HCT116 (cell line): ENCODE results near the gene DHRS2. TPM values are rescaled to one million over a fixed set of nuclear protein-coding genes. Genes with fewer than 3 reads are reported as not detected.

Experiments used
- ATAC-seq: fragments of 200-7000 bp; cut with Tn5 transposase; 2 replicates; pipeline ENCODE4 v1.9.1; 2020; ENCODE audit warnings: mild to moderate bottlenecking, moderate library complexity
- BruUV-seq: library from RNA; stranded (reverse); fragments of 400-500 nt; replicated peaks from 2 replicates; lab custom pipeline; 2021; lab: Mats Ljungman, UMichigan
- CTCF ChIA-PET: fragments of 300-600 bp; sonication (Branson Sonifier 250); formaldehyde crosslinking; loops from one replicate; lab custom pipeline; 2021; ENCODE audit warnings: antibody characterized with exemption; lab: Charles Lee
- POLR2A ChIA-PET: fragments of 300-600, 350-600 bp; sonication (Branson Sonifier 250); formaldehyde crosslinking; loops from one replicate; lab custom pipeline; 2021; ENCODE audit warnings: antibody characterized with exemption; lab: Charles Lee
- RAD21 ChIA-PET, 2 experiments: fragments of 300-600 bp; sonication (Branson Sonifier 250); formaldehyde crosslinking; loops; one replicate each; lab custom pipeline; 2023; ENCODE audit warnings: low total read pairs in 2 of 2; ENCODE audit not compliant: uncharacterized antibody in 2 of 2, unreplicated experiment in 2 of 2, low non-redundant PET in 1 of 2; lab: Charles Lee
- DNase-seq: peaks from one replicate; pipeline ENCODE4 v3.0.0-alpha.2; 2010; ENCODE audit warnings: low read depth, low spot score
- H2AFZ ChIP-seq: fragments of 200-600 bp; shearing (Covaris generic), sonication (generic); 2 replicates; pipeline ENCODE4 v1.6.1; 2017; ENCODE audit warnings: low read depth, mixed run types, mixed read lengths, antibody characterized with exemption, low read length; ENCODE audit not compliant: poor library complexity, severe bottlenecking
- H3K27ac ChIP-seq: 2 replicates; pipeline ENCODE4 v1.5.1; 2012; ENCODE audit warnings: low read depth, low read length
- H3K27me3 ChIP-seq: fragments of 200-600 bp; sonication (generic); 2 replicates; pipeline ENCODE4 v1.6.1; 2016; ENCODE audit warnings: mixed run types, low read length, mixed read lengths; ENCODE audit not compliant: insufficient read depth
- H3K36me3 ChIP-seq, 2 experiments: fragments of 200-500 bp in 1 of 2; fragments of 200-600 bp in 1 of 2; sonication (Bioruptor generic) in 1 of 2; sonication (generic) in 1 of 2; 2 replicates each; pipeline versions ENCODE4 v1.5.1 to v1.6.1; 2014 to 2016; ENCODE audit warnings: low read length in 2 of 2, inconsistent platforms in 1 of 2, mixed read lengths in 1 of 2, mixed run types in 1 of 2; ENCODE audit not compliant: insufficient read depth in 2 of 2, control insufficient read depth in 1 of 2
- H3K4me1 ChIP-seq, 2 experiments: fragments of 200-600 bp in 1 of 2; sonication (generic) in 1 of 2; 2 replicates each; pipeline versions ENCODE4 v1.5.1 to v1.6.1; 2012 to 2017; ENCODE audit warnings: low read length in 2 of 2, inconsistent platforms in 1 of 2, mild to moderate bottlenecking in 1 of 2, mixed read lengths in 1 of 2, mixed run types in 1 of 2, moderate library complexity in 1 of 2; ENCODE audit not compliant: insufficient read depth in 2 of 2, control insufficient read depth in 1 of 2
- H3K4me2 ChIP-seq: fragments of 200-600 bp; sonication (generic); 2 replicates; pipeline ENCODE4 v1.6.1; 2017; ENCODE audit warnings: mixed run types, low read length, mixed read lengths
- H3K4me3 ChIP-seq, 2 experiments: fragments of 200-600 bp in 1 of 2; sonication (generic) in 1 of 2; replicated peaks in 1 of 2; 2 replicates each; pipeline ENCODE4 v1.5.1; 2011 to 2016; ENCODE audit warnings: low read length in 2 of 2, control low read depth in 1 of 2, low read depth in 1 of 2, mild to moderate bottlenecking in 1 of 2, mixed read lengths in 1 of 2, mixed run types in 1 of 2
- H3K79me2 ChIP-seq: fragments of 200-600 bp; sonication (generic); 2 replicates; pipeline ENCODE4 v1.6.1; 2017; ENCODE audit warnings: mild to moderate bottlenecking, mixed run types, low read length, moderate library complexity, mixed read lengths; ENCODE audit not compliant: insufficient read depth
- H3K9ac ChIP-seq: fragments of 200-600 bp; sonication (generic); 2 replicates; pipeline ENCODE4 v1.6.1; 2016; ENCODE audit warnings: low read length, mixed read lengths
- H3K9me2 ChIP-seq: fragments of 200-600 bp; sonication (generic), shearing (Covaris generic); 2 replicates; pipeline ENCODE4 v1.6.1; 2017; ENCODE audit warnings: mixed run types, mild to moderate bottlenecking, moderate library complexity; ENCODE audit not compliant: insufficient read depth
- H3K9me3 ChIP-seq, 2 experiments: fragments of 200-500 bp in 1 of 2; fragments of 200-600 bp in 1 of 2; sonication (Bioruptor generic) in 1 of 2; sonication (generic) in 1 of 2; 2 replicates each; pipeline ENCODE4 v1.6.1; 2014 to 2017; ENCODE audit warnings: low read length in 2 of 2, mixed read lengths in 2 of 2, inconsistent platforms in 1 of 2, low read depth in 1 of 2, mild to moderate bottlenecking in 1 of 2, mixed run types in 1 of 2, moderate library complexity in 1 of 2; ENCODE audit not compliant: control insufficient read depth in 1 of 2, insufficient read depth in 1 of 2
- H4K20me1 ChIP-seq: fragments of 200-600 bp; sonication (generic), shearing (Covaris generic); 2 replicates; pipeline ENCODE4 v1.6.1; 2017; ENCODE audit warnings: mixed run types, mild to moderate bottlenecking, moderate library complexity; ENCODE audit not compliant: insufficient read depth
- ATF3 ChIP-seq: IDR thresholded peaks from 2 replicates; pipeline ENCODE4 v1.6.1; 2012
- CBX3 ChIP-seq: IDR thresholded peaks from 2 replicates; pipeline ENCODE4 v1.6.1; 2012; ENCODE audit warnings: low read depth
- CEBPB ChIP-seq: IDR thresholded peaks from 2 replicates; pipeline ENCODE4 v1.6.1; 2012; ENCODE audit warnings: low read depth
- EGR1 ChIP-seq: IDR thresholded peaks from 2 replicates; pipeline ENCODE4 v1.6.1; 2012; ENCODE audit warnings: low read depth
- ELF1 ChIP-seq: IDR thresholded peaks from 2 replicates; pipeline ENCODE4 v1.6.1; 2012; ENCODE audit warnings: low read depth, borderline replicate concordance
- JUND ChIP-seq: IDR thresholded peaks from 2 replicates; pipeline ENCODE4 v1.6.1; 2012
- RAD21 ChIP-seq: IDR thresholded peaks from 2 replicates; pipeline ENCODE4 v1.6.1; 2012; ENCODE audit warnings: low read depth, mild to moderate bottlenecking
- SIN3A ChIP-seq: IDR thresholded peaks from 2 replicates; pipeline ENCODE4 v1.6.1; 2012; ENCODE audit warnings: low read depth
- SRF ChIP-seq: IDR thresholded peaks from 2 replicates; pipeline ENCODE4 v1.6.1; 2012; ENCODE audit warnings: low read depth
- YY1 ChIP-seq: IDR thresholded peaks from 2 replicates; pipeline ENCODE4 v1.6.1; 2011; ENCODE audit warnings: low read length, low read depth, moderate library complexity, mild to moderate bottlenecking; ENCODE audit not compliant: insufficient replicate concordance; ENCODE audit errors: extremely low read depth
- ZNF274 ChIP-seq: fragments of 200-500 bp; sonication (Bioruptor generic); IDR thresholded peaks from 2 replicates; pipeline ENCODE4 v1.6.1; 2014; ENCODE audit warnings: mild to moderate bottlenecking, low read depth, low read length, inconsistent platforms
- intact Hi-C: fragments of 100-400 bp; cut with micrococcal nuclease; formaldehyde crosslinking; loops from 2 replicates; pipeline ENCODE4 v1.10.0; 2022
- total RNA-seq: library from RNA; stranded (reverse); gene quantifications from one replicate; pipeline ENCODE4 v1.2.1, GENCODE V29; 2021; ENCODE audit not compliant: unreplicated experiment
- TF ChIP-seq, protein P1 (sequence below), 3 experiments: fragments of 200-600 bp in 1 of 3; sonication (generic) in 1 of 3; IDR thresholded peaks in 2 of 3; conservative IDR thresholded peaks in 1 of 3; 2 replicates each; pipeline ENCODE4 v1.5.1; 2012 to 2017; ENCODE audit warnings: low read depth in 2 of 3, low read length in 2 of 3, antibody characterized with exemption in 1 of 3, borderline replicate concordance in 1 of 3, control low read depth in 1 of 3, mild to moderate bottlenecking in 1 of 3, mixed read lengths in 1 of 3, mixed run types in 1 of 3, moderate library complexity in 1 of 3; ENCODE audit not compliant: insufficient read depth in 1 of 3
- TF ChIP-seq, protein P2 (sequence below): IDR thresholded peaks from 2 replicates; pipeline ENCODE4 v1.6.1; 2012; ENCODE audit warnings: low read depth

Gene DHRS2
- total RNA-seq, 1 experiment from 2014 or later = 10.0 TPM

DNA sequence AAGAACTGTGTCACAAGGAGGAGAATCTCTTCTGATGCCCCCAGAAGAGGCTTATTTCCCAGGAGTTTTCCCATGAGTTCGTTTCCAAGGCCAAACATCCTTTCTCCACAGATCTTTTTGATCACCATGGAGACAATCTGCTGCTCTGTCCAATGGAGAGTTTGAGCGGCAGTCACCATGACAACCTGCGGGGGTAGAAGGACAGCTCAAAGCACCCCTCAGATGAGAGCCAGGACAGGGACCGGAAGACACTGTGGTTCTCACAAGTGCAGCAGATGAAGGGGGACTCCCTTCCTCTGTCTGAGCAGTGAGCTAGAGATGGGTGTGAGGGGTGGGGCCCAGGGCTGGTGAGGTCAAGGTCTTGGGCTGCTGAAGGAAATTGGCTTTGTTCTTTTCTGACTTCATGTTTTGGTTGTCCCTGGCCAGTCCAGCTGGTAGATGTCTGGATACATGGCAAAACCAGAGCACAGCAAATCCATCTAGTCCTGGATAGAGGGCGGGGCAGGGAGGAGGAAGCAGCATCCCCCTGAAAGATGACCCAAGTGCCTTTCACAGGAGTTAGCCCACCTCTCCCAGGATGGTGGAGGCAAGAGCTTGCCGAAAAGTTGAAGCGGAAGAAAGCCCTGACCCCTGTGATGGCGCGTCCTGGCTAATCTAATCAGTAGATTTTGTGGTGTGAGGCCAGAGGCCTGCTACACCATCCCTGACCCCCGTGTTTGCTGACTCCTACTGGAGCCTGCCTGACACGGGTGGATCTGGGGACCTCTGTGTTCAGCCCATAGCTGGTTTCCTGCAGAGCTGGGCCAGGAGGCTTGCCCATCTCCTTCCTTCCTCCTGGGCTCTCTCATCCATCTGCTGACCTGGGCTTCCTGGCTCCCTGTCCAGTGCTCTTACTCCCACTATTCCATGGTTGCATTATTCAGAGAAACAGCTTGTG lies 24.4 kb downstream of the DHRS2 start:
- Histone ChIP-seq H3K9me2 (no peaks in the 10 kb centered on the region), H3K4me3 (no peak overlapping the region), H2AFZ (no peak overlapping the region), H3K36me3 (no peaks in the 10 kb centered on the region), H3K4me2 (no peak overlapping the region), H3K27me3 (peaks cover 9% of the 10 kb centered on the region; the same call in 1 of the 2 replicates), H3K4me1 (no peaks in the 10 kb centered on the region), H4K20me1 (no peaks in the 10 kb centered on the region), H3K79me2 (no peaks in the 10 kb centered on the region), H3K27ac (no peak overlapping the region), H3K9ac (no peak overlapping the region), H3K9me3 (no peaks in the 10 kb centered on the region)
- ChIA-PET POLR2A (no interaction called here), RAD21 (no interaction called here), CTCF (interaction anchor here (1.5 kb wide), 1 partner anchor 250 kb away, joined by 4 read pairs; no protein-coding TSS in a partner anchor)
- no TSS peak for BruUV-seq
- no peak for TF ChIP-seq ELF1
- DNase-seq (no peak), ATAC-seq (no peak)
- intact Hi-C loops = no loop called here

DNA sequence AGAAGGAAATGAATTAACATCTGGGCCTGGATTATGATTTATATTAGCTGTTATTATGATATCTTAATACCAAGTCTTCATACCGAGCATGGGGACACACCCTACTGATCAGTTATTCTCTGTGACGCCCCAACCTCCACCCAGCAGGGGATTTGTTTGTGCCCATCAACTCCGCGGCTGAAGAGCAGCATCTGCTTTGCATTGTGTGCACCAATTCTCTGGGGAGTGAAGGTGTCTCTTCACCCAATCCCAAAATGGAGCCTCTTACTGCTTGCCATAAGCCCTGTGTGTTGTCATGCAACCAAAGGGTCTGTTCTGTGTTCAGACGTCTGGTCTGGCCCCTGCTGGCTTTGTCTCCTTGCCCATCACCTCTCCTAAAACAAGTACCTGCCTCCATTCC lies 25.4 kb downstream of the DHRS2 start:
- Histone ChIP-seq H3K9me2 (no peaks in the 10 kb centered on the region), H3K27ac (no peak overlapping the region), H3K4me2 (no peak overlapping the region), H3K4me3 (no peak overlapping the region), H4K20me1 (no peaks in the 10 kb centered on the region), H3K9ac (no peak overlapping the region), H3K4me1 (no peaks in the 10 kb centered on the region), H3K9me3 (no peaks in the 10 kb centered on the region), H3K27me3 (peaks cover 9% of the 10 kb centered on the region; the same call in 1 of the 2 replicates), H2AFZ (no peak overlapping the region), H3K36me3 (no peaks in the 10 kb centered on the region), H3K79me2 (no peaks in the 10 kb centered on the region)
- ATAC-seq = no peak
- ChIA-PET RAD21 (no interaction called here), POLR2A (no interaction called here), CTCF (no interaction called here)
- no peak for TF ChIP-seq ATF3
- TF ChIP-seq SIN3A = no peak
- TF ChIP-seq RAD21 = no peak
- TF ChIP-seq SRF = no peak
- no peak for TF ChIP-seq JUND
- no peak for TF ChIP-seq CEBPB
- no peak for TF ChIP-seq EGR1
- no peak for TF ChIP-seq ZNF274
- TF ChIP-seq, protein P1, sequence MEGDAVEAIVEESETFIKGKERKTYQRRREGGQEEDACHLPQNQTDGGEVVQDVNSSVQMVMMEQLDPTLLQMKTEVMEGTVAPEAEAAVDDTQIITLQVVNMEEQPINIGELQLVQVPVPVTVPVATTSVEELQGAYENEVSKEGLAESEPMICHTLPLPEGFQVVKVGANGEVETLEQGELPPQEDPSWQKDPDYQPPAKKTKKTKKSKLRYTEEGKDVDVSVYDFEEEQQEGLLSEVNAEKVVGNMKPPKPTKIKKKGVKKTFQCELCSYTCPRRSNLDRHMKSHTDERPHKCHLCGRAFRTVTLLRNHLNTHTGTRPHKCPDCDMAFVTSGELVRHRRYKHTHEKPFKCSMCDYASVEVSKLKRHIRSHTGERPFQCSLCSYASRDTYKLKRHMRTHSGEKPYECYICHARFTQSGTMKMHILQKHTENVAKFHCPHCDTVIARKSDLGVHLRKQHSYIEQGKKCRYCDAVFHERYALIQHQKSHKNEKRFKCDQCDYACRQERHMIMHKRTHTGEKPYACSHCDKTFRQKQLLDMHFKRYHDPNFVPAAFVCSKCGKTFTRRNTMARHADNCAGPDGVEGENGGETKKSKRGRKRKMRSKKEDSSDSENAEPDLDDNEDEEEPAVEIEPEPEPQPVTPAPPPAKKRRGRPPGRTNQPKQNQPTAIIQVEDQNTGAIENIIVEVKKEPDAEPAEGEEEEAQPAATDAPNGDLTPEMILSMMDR (IDR thresholded peaks at IDR 0.05 in 2 of 3, conservative IDR thresholded peaks at IDR 0.05 in 1 of 3; ENCODE audit: borderline replicate concordance in 1 of 3, insufficient read depth in 1 of 3, low read depth in 2 of 3, low read length in 2 of 3) = no peak
- TF ChIP-seq ELF1 = no peak
- TF ChIP-seq CBX3 = no peak
- TF ChIP-seq, protein P2, sequence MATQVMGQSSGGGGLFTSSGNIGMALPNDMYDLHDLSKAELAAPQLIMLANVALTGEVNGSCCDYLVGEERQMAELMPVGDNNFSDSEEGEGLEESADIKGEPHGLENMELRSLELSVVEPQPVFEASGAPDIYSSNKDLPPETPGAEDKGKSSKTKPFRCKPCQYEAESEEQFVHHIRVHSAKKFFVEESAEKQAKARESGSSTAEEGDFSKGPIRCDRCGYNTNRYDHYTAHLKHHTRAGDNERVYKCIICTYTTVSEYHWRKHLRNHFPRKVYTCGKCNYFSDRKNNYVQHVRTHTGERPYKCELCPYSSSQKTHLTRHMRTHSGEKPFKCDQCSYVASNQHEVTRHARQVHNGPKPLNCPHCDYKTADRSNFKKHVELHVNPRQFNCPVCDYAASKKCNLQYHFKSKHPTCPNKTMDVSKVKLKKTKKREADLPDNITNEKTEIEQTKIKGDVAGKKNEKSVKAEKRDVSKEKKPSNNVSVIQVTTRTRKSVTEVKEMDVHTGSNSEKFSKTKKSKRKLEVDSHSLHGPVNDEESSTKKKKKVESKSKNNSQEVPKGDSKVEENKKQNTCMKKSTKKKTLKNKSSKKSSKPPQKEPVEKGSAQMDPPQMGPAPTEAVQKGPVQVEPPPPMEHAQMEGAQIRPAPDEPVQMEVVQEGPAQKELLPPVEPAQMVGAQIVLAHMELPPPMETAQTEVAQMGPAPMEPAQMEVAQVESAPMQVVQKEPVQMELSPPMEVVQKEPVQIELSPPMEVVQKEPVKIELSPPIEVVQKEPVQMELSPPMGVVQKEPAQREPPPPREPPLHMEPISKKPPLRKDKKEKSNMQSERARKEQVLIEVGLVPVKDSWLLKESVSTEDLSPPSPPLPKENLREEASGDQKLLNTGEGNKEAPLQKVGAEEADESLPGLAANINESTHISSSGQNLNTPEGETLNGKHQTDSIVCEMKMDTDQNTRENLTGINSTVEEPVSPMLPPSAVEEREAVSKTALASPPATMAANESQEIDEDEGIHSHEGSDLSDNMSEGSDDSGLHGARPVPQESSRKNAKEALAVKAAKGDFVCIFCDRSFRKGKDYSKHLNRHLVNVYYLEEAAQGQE = no peak
- no peak for TF ChIP-seq YY1
- BruUV-seq = no TSS peak
- intact Hi-C loops = no loop called here
- no peak for DNase-seq
